ENCODE measurements around the gene IRAK2. TPM values are rescaled to one million over a fixed set of nuclear protein-coding genes. Genes with fewer than 3 reads are reported as not detected.

IRAK2 gene
- total RNA-seq, 2 donors from 2014 or later: 0.26 to 0.40 TPM

- no peaks in the 10 kb centered on the region for H3K9me3 Mint-ChIP-seq
- no peaks in the 10 kb centered on the region for H3K27me3 Mint-ChIP-seq (ENCODE audit: insufficient read depth)
- no peak for TF ChIP-seq CTCF (conservative IDR thresholded peaks at IDR 0.05)
- peaks cover 7% of the 10 kb centered on the region for H3K4me1 Mint-ChIP-seq
- no peaks in the 10 kb centered on the region for H3K4me1 ChIP-seq (ENCODE audit: control insufficient read depth, insufficient read depth, low read length)
- H3K27me3 ChIP-seq (ENCODE audit: control insufficient read depth, insufficient read depth, low read length, poor library complexity, severe bottlenecking): no peaks in the 10 kb centered on the region
- 92 to 93% methylated on average over 11 of the region's 11 CpGs for WGBS, 2 experiments (ENCODE audit: insufficient coverage in 1 of 2, insufficient read length in 1 of 2)
- no peak overlapping the region for H3K27ac ChIP-seq (ENCODE audit: low read depth, low read length)
- H3K36me3 Mint-ChIP-seq (ENCODE audit: low read depth): no peaks in the 10 kb centered on the region
- no peak overlapping the region for H3K9ac ChIP-seq (ENCODE audit: extremely low read depth, low read length, poor library complexity, severe bottlenecking)
- H3K4me3 Mint-ChIP-seq: no peak overlapping the region
- no peak overlapping the region for H3K27ac Mint-ChIP-seq
- no peaks in the 10 kb centered on the region for H3K36me3 ChIP-seq (ENCODE audit: control insufficient read depth, insufficient read depth, low read length)
- no peaks in the 10 kb centered on the region for H3K9me3 ChIP-seq (ENCODE audit: control insufficient read depth, low read length)
- no peak for DNase-seq
- no peak overlapping the region for H3K4me3 ChIP-seq (ENCODE audit: low read length)
Observed at GRCh38 chr3:10188804-10189556, 24.3 kb downstream of the IRAK2 start.

- no peak overlapping the region for H3K4me3 Mint-ChIP-seq
Observed at GRCh38 chr3:10189557-10190354, 25.0 kb downstream of the IRAK2 start.

More at GRCh38 chr3:10189557-10190354, 25.0 kb downstream of the IRAK2 start:
- Mint-ChIP-seq H3K36me3 (ENCODE audit: low read depth) (no peaks in the 10 kb centered on the region), H3K9me3 (no peaks in the 10 kb centered on the region), H3K4me1 (peaks cover 11% of the 10 kb centered on the region), H3K27me3 (ENCODE audit: insufficient read depth) (no peaks in the 10 kb centered on the region), H3K27ac (no peak overlapping the region)
- TF ChIP-seq CTCF (conservative IDR thresholded peaks at IDR 0.05): no peak
- Histone ChIP-seq H3K4me1 (ENCODE audit: control insufficient read depth, insufficient read depth, low read length) (no peaks in the 10 kb centered on the region), H3K9me3 (ENCODE audit: control insufficient read depth, low read length) (no peaks in the 10 kb centered on the region), H3K9ac (ENCODE audit: extremely low read depth, low read length, poor library complexity, severe bottlenecking) (no peak overlapping the region), H3K27me3 (ENCODE audit: control insufficient read depth, insufficient read depth, low read length, poor library complexity, severe bottlenecking) (no peaks in the 10 kb centered on the region), H3K4me3 (ENCODE audit: low read length) (no peak overlapping the region), H3K27ac (ENCODE audit: low read depth, low read length) (no peak overlapping the region), H3K36me3 (ENCODE audit: control insufficient read depth, insufficient read depth, low read length) (no peaks in the 10 kb centered on the region)
- DNase-seq: no peak
- 88 to 92% methylated on average over 3 to 7 of the region's 7 CpGs for WGBS, 2 experiments (ENCODE audit: insufficient coverage in 1 of 2, insufficient read length in 1 of 2)

Measured in endodermal cell (in vitro differentiated cells).